ENCODE measurements around the gene RECK.
"Not testable (repeated sequence)": the region's sequence is repeated elsewhere in the genome, so short reads cannot be mapped to it uniquely, and the experiment has no call there.

Gene RECK, protein sequence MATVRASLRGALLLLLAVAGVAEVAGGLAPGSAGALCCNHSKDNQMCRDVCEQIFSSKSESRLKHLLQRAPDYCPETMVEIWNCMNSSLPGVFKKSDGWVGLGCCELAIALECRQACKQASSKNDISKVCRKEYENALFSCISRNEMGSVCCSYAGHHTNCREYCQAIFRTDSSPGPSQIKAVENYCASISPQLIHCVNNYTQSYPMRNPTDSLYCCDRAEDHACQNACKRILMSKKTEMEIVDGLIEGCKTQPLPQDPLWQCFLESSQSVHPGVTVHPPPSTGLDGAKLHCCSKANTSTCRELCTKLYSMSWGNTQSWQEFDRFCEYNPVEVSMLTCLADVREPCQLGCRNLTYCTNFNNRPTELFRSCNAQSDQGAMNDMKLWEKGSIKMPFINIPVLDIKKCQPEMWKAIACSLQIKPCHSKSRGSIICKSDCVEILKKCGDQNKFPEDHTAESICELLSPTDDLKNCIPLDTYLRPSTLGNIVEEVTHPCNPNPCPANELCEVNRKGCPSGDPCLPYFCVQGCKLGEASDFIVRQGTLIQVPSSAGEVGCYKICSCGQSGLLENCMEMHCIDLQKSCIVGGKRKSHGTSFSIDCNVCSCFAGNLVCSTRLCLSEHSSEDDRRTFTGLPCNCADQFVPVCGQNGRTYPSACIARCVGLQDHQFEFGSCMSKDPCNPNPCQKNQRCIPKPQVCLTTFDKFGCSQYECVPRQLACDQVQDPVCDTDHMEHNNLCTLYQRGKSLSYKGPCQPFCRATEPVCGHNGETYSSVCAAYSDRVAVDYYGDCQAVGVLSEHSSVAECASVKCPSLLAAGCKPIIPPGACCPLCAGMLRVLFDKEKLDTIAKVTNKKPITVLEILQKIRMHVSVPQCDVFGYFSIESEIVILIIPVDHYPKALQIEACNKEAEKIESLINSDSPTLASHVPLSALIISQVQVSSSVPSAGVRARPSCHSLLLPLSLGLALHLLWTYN

DNA sequence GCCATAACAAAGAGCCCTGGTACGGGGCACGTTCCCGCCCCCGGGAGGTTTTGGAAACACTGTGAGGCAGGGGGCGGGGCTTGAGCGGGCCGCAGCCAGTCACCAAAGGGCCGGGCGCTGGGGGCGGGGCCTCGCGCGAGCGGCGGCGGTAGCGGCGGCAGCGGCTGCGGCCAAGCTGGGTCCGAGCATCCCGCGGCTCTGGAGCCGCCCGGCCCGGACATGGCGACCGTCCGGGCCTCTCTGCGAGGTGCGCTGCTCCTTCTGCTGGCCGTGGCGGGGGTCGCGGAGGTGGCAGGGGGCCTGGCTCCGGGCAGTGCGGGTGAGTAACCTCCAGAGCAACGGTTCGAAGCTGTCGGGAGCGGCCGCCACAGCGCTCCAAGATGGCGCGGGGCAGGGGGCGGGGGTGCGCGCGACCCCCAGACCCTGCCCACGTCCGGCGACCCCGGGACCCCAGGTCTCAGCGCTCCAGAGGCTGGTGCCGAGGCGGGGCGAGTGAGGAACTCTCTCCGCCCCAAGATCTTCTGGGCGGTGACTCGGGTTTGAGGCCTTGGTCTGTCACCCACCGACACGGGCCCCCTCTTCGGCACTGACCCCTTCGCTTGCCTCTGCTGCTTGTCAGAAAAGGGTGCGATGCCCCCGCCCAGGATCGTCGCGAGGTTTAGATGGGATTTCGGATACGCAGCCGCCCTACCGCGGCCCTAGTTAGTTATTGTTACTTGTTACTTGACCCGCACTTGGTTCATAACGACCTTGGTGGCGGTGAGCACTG lies at the start of gene RECK:
RECK (plus strand) TSS at position 134 of the 769 bp plus-strand sequence; CDS start at position 220, 86 bp downstream.
- TF ChIP-seq L3MBTL2 (conservative IDR thresholded peaks at IDR 0.05) (0 out of 2 replicates have a peak, but pooled peaks have one; percentile 24), FOXM1 (IDR thresholded peaks at IDR 0.05; ENCODE audit: borderline replicate concordance) (0 out of 2 replicates have a peak, but pooled peaks have one; percentile 2), FOXA1 (IDR thresholded peaks at IDR 0.05) (no peak)
- CTCF ChIA-PET: no interaction called here
- DNase-seq (ENCODE audit: extremely low spot score): peak; percentile 94
- POLR2A ChIA-PET: interaction anchor here (0.6 to 1.2 kb wide), 3 partner anchors 16 to 155 kb away, joined by 3 read pairs; partner anchors contain the start of gene CLTA

DNA sequence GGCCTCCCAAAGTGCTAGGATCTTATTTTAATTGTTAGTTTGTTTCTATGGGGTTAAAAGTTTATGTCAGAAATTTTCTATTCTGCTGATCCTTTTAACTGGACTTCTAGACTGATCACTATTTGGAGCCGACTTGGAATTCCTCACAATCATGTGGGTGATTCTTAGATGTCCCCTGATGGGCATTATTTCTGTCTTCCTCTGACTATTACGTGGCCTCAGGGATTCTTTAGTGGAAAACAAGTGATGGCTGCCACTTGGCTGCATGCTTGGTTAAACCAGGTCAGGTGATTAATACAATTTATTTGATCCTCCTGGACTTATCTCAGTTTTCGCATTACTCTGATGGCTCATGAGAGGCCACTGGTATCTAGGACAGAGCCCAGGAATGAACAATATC lies 46.6 kb upstream of the RECK start:
- no peak for DNase-seq (ENCODE audit: extremely low spot score)
- TF ChIP-seq ELF4 (IDR thresholded peaks at IDR 0.05) (no peak), LEF1 (IDR thresholded peaks at IDR 0.05; ENCODE audit: borderline replicate concordance) (no peak), HDGF (IDR thresholded peaks at IDR 0.05; ENCODE audit: borderline replicate concordance) (no peak)
- TF ChIP-seq, protein P1, sequence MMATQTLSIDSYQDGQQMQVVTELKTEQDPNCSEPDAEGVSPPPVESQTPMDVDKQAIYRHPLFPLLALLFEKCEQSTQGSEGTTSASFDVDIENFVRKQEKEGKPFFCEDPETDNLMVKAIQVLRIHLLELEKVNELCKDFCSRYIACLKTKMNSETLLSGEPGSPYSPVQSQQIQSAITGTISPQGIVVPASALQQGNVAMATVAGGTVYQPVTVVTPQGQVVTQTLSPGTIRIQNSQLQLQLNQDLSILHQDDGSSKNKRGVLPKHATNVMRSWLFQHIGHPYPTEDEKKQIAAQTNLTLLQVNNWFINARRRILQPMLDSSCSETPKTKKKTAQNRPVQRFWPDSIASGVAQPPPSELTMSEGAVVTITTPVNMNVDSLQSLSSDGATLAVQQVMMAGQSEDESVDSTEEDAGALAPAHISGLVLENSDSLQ (IDR thresholded peaks at IDR 0.05): no peak
- POLR2A ChIA-PET: no interaction called here
- CTCF ChIA-PET: no interaction called here

DNA sequence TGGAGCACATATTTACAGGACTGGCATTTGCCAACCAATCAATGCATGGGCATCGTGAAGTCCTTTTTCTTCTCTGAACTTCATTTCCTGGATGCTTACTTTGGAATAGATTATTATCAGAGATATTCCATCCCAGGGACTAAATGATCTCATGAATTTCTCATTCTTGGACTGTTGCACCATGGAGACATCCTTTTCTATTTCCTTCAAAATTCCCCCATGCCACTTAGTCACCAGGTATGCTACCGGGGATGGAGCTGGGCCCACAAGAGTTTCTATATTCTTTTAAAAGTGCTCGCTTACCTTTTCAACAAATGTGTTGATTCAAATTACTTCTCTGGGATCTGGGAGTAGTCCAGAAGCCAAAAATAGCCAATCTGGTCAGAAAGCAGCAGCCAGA lies 43.6 kb upstream of the RECK start:
- POLR2A ChIA-PET; CTCF ChIA-PET; DNase-seq (ENCODE audit: extremely low spot score): not testable (repeated sequence)

DNA sequence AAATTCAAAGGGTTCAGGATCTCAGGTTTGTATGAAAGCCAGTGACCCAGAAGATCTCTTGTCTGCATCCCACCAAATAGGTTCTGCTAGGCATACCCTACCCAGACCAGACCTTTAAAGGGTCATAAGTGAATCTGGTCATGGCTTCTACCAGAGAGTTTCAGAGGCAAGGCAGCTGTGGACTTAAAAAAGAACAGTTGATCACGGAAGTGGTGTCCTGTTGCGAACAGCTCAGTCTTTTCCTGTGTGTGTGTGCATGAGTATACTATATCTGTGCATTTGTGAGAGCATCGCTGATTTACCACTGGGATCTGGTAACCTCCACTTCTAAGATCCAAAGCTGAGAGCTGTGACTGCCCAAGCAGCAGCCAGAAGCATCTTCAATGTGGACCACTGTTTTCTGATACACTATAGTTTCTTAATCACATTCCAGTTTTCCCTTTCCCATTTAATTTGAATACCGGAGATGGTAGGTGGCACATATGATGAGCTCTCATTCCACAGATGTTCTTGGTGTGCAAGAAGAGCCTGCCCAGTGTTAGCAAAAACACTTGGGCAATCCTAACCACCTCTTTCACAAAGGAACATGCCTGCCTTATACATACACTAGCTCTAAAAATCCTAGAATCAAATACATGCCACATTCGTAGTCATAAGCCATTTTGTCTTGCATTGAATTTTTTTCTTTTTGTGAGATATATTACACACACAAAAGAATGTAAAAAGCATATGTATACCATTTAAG lies 42.6 kb upstream of the RECK start:
- CTCF ChIA-PET: interaction anchor here (0.6 kb wide), 1 partner anchor 443 kb away, joined by 7 read pairs; no protein-coding TSS in a partner anchor

DNA sequence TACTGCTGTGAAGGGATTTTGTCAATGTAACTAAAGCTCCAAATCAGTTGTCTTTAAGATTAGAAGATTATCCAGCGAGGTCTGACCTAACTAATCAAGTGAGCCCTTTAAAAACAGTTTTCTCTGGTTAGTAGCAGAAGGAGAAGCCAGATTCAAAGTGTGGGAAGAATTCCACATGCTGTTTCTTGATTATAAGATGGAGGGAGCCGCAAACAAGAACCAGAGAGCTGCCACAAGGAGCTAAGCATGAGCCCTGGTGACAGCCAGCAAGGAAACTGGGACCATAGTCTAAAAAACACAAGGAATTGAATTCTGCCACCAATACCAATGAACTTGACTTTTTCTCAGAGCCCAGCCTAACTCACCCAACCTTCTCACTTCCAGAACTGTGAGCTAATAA lies 41.8 kb upstream of the RECK start:
- ChIA-PET CTCF (interaction anchor here (0.6 kb wide), 1 partner anchor 442 kb away, joined by 7 read pairs; no protein-coding TSS in a partner anchor), POLR2A (no interaction called here)
- DNase-seq (ENCODE audit: extremely low spot score): no peak
- no peak for TF ChIP-seq FOXM1 (IDR thresholded peaks at IDR 0.05; ENCODE audit: borderline replicate concordance)
- TF ChIP-seq, protein P1 (IDR thresholded peaks at IDR 0.05): no peak
- no peak for TF ChIP-seq ELF4 (IDR thresholded peaks at IDR 0.05)
- no peak for TF ChIP-seq NFRKB (IDR thresholded peaks at IDR 0.05)
- no peak for TF ChIP-seq L3MBTL2 (conservative IDR thresholded peaks at IDR 0.05)
- no peak for TF ChIP-seq CTBP1 (IDR thresholded peaks at IDR 0.05; ENCODE audit: borderline replicate concordance)
- TF ChIP-seq TARDBP (IDR thresholded peaks at IDR 0.05): no peak
- no peak for TF ChIP-seq ARNT (IDR thresholded peaks at IDR 0.05)
- no peak for TF ChIP-seq BHLHE40 (IDR thresholded peaks at IDR 0.05; ENCODE audit: borderline replicate concordance)
- TF ChIP-seq ZNF384 (IDR thresholded peaks at IDR 0.05): no peak
- no peak for TF ChIP-seq SP1 (IDR thresholded peaks at IDR 0.05)
- TF ChIP-seq HDGF (IDR thresholded peaks at IDR 0.05; ENCODE audit: borderline replicate concordance): no peak
- no peak for TF ChIP-seq FOXA1 (IDR thresholded peaks at IDR 0.05)
- no peak for TF ChIP-seq FOXK2 (IDR thresholded peaks at IDR 0.05)
- TF ChIP-seq SUZ12 (IDR thresholded peaks at IDR 0.05): no peak
- no peak for TF ChIP-seq LEF1 (IDR thresholded peaks at IDR 0.05; ENCODE audit: borderline replicate concordance)

More for the DNA sequence above, 42.6 kb upstream of the RECK start:
- DNase-seq (ENCODE audit: extremely low spot score): no peak
- TF ChIP-seq FOXK2 (IDR thresholded peaks at IDR 0.05) (no peak), FOXM1 (IDR thresholded peaks at IDR 0.05; ENCODE audit: borderline replicate concordance) (no peak), ARNT (IDR thresholded peaks at IDR 0.05) (no peak)
- POLR2A ChIA-PET: no interaction called here

DNA sequence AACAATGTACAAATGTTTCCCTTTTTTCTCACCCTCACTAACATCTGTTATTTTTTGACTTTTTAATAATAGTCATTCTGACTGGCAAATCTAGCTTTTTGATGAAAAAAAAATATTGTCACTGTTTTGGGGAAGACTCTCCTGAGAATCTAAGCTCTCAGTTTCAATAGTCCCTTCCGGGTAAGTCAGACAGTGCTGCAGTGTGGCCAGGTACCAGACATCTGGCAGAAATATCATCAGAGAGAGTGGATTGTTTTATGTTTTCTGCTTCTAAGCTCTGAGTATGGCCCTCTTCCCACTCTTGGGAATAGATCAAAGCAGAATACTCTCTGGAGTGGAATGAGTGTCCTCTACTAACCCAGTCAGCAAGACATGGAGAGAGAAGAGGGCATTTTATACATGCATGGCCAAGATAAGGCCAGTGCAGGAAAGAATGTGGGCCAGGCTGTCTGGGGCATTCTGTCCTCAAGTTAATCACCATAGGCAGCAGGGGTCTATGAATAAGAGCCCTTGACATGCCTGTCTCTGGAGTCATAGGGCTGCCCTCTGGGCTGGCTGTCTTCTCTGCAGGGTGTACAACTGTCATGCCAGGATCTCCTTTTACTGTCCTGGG lies 40.2 kb upstream of the RECK start:
- TF ChIP-seq ELF4 (IDR thresholded peaks at IDR 0.05) (no peak), FOXK2 (IDR thresholded peaks at IDR 0.05) (no peak)
- TF ChIP-seq, protein P1 (IDR thresholded peaks at IDR 0.05): no peak
- ChIA-PET CTCF (no interaction called here), POLR2A (interaction anchor here (0.6 kb wide), 1 partner anchor 1709 kb away, joined by 4 read pairs; no protein-coding TSS in a partner anchor)
- DNase-seq (ENCODE audit: extremely low spot score): no peak

DNA sequence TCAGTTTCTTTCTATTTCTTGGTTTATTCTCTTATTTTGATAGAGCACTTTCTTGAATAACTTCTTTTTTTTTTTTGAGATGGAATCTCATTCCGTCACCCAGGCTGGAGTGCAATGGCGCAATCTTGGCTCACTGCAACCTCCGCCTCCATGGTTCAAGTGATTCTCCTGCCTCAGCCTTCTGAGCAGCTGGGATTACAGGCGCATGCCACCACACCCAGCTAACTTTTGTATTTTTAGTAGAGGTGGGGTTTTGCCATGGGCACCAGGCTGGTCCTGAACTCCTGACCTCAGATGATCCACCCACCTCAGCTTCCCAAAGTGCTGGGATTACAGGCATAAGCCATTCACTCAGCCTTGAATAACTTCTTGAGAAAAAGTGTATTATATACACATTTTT lies 39.7 kb upstream of the RECK start:
- DNase-seq (ENCODE audit: extremely low spot score); POLR2A ChIA-PET; CTCF ChIA-PET: not testable (repeated sequence)

Measured in HEK293T (cell line).